ENCODE data around the gene MORN1.

MORN1 gene

DNA sequence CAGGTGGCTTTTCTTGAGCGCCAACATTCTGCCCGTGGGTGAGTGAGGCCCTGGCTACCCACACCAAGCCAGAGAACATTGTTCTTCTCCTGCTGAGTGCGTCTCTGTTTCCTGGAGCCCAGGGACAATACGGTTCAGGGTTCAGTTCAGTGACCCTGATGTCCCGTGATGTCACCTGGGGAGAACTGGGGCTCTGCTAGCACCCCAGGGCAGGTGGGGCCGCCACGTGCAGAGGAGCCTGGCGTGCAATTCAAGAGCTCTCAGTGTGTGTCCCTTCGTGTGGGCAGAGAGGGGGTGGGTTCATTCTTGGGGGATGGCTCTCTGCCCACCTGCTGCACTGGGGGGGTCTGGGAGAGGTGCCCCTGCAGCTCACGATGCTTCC lies 39.2 kb upstream of the MORN1 start:
- TF ChIP-seq, protein P1, sequence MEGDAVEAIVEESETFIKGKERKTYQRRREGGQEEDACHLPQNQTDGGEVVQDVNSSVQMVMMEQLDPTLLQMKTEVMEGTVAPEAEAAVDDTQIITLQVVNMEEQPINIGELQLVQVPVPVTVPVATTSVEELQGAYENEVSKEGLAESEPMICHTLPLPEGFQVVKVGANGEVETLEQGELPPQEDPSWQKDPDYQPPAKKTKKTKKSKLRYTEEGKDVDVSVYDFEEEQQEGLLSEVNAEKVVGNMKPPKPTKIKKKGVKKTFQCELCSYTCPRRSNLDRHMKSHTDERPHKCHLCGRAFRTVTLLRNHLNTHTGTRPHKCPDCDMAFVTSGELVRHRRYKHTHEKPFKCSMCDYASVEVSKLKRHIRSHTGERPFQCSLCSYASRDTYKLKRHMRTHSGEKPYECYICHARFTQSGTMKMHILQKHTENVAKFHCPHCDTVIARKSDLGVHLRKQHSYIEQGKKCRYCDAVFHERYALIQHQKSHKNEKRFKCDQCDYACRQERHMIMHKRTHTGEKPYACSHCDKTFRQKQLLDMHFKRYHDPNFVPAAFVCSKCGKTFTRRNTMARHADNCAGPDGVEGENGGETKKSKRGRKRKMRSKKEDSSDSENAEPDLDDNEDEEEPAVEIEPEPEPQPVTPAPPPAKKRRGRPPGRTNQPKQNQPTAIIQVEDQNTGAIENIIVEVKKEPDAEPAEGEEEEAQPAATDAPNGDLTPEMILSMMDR (IDR thresholded peaks at IDR 0.05; ENCODE audit: low read length, missing control alignments): no peak
- H3K4me3 ChIP-seq (replicated peaks; ENCODE audit: low read depth, low read length): no peak overlapping the region
- DNase-seq (ENCODE audit: low read depth): no peak

DNA sequence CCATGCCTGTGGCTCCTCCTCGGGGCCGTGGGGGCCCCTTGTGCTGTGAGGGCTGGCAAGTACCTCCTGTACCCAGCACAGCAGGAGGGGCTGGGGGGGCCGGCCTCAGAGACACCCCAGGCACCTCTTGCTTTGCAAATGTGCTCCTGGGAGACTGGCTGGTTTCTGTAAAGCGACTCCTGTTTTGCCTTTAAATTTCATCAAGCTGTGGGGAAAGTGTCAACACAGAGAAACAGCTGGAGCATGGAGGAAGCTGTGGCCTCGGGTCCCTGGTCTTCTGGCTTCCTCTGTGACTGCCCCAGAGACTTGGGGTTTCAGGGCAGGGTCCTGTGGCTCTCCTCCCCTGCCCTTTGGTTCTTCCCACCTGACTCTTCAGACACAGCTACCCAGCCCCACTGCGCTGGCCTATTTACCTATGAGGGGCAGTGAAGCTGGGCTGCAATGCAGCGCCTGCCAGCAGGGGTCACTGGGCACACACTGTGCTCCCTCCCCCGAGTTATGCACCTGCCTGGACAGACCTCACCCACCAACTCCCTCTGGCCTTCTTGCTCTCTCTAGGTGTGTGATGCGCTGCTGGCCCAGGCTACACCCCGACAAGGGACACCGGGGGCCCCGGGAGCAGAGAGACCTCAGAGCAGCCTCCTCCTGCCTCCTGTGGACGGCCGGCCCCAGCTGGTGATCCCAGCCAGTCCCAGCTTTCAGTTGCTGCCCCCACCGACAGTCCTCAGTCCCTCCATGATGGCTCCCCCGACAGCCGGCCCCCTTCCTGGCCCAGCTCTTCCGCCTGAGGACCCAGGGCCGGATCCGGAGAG lies 38.6 kb upstream of the MORN1 start:
- TF ChIP-seq, protein P1 (IDR thresholded peaks at IDR 0.05; ENCODE audit: low read length, missing control alignments): peak; percentile 24
- DNase-seq (ENCODE audit: low read depth): no peak
- no peak overlapping the region for H3K4me3 ChIP-seq (replicated peaks; ENCODE audit: low read depth, low read length)

DNA sequence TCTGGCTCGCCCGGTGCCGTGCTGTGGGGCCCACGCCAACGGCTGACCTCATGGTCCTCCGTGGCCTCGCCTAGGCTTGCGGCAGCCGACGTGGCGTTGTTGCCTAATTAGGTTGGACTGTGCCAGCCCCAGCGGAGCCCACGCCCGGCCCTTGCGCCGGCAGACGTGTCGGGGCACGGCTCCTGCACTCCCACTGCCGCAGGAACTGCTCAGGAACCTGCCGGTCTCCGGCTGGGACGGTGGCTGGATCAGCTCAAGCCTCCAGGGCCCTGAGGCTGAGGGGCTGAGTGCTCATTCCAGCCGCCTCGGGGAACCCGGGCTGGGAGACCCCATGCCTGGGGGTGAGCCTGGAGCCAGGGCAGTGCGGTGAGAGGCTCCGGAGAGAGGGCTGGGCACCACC lies 37.1 kb upstream of the MORN1 start:
- no peak overlapping the region for H3K4me3 ChIP-seq (replicated peaks; ENCODE audit: low read depth, low read length)
- TF ChIP-seq, protein P1 (IDR thresholded peaks at IDR 0.05; ENCODE audit: low read length, missing control alignments): no peak
- DNase-seq (ENCODE audit: low read depth): no peak

DNA sequence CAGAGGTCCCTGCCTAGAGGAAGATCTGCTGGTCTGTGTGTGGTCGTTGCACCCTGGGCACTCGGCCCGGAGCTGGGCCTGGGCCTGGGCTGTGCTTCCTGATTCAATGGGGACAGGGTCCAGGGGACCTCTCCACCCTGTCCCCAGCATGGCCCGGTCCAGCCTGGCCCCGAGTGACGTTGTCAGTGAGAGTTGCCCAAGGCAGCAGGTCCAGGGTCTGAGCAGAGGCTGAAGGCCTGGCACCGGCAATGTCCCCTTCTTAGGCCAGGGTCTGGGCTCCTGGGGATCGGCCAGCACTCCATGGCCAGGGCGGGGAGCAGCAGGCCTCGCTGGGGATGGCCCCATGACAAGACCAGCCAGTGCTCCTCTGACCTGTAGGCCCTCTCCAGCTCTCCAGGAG lies 36.6 kb upstream of the MORN1 start:
- no peak for DNase-seq (ENCODE audit: low read depth)
- H3K4me3 ChIP-seq (replicated peaks; ENCODE audit: low read depth, low read length): no peak overlapping the region
- TF ChIP-seq, protein P1 (IDR thresholded peaks at IDR 0.05; ENCODE audit: low read length, missing control alignments): no peak

DNA sequence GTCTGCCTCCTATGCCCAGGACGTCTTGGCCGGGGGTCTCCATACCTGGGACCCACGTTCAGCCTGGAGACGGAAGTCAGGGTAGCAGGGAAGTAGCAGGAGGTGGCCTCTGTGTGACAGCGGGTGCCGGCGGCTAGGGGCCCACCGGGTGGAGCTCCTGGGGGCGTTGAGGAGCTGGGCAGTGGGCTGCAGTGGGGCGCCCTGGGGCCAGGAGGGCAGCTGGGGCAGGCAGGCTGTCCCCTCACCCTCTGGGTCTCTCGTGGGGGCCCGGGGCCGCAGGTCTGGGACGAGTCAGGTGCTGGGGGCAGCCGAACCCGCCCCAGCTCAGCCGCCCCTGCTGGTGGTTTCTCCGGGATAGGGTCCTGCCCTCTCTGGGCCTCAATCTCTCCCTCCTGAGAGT lies 35.7 kb upstream of the MORN1 start:
- H3K4me3 ChIP-seq (replicated peaks; ENCODE audit: low read depth, low read length): no peak overlapping the region
- TF ChIP-seq, protein P1 (IDR thresholded peaks at IDR 0.05; ENCODE audit: low read length, missing control alignments): no peak
- no peak for DNase-seq (ENCODE audit: low read depth)

DNA sequence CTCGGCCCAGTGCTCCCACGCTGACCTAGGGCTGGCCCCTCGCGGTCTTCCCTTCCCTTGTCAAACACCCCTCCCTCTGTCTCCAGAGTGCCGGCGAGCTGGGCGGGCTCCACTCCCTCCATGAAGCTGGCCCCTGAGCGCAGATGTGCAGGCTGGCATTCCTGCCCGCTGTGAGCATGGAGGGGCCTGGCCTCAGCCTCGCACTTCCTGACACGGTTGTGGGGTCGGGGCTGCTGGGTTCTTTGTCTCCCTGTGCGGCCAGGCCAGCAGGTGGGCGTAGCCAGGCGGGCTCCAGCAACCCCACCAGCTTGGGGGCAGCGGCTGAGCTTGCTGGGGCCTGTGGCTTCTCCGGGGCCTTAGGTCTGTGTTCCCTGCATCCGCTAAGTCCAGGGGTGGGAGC lies 35.2 kb upstream of the MORN1 start:
- TF ChIP-seq, protein P1 (IDR thresholded peaks at IDR 0.05; ENCODE audit: low read length, missing control alignments): no peak
- DNase-seq (ENCODE audit: low read depth): no peak

DNA sequence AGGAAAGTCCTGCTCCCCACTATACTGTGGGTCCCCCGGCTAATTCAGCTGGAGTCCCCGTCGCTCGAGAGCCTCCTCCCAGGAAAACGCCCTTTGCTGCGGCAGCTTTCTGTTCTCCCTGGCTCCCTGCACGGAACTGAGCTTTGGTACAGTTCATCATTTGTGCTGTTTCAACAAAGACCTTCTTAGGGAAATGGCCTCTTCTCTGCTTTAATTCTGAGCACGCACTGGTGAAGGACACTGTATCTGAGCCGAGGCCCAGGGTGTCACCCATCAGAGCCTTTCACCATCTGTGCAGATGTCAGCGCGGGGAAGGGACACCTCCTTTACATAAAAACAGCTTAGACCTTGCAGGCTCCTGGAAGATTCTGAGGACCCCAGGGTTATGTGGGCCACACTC lies 34.5 kb upstream of the MORN1 start:
- no peak overlapping the region for H3K4me3 ChIP-seq (replicated peaks; ENCODE audit: low read depth, low read length)
- TF ChIP-seq, protein P1 (IDR thresholded peaks at IDR 0.05; ENCODE audit: low read length, missing control alignments): no peak
- DNase-seq (ENCODE audit: low read depth): no peak

More for the DNA sequence above, 35.2 kb upstream of the MORN1 start:
- no peak overlapping the region for H3K4me3 ChIP-seq (replicated peaks; ENCODE audit: low read depth, low read length)
